HG03354 (cell line): Measurements from ENCODE around the gene PRAMEF20.

ENCODE experiments used
- ATAC-seq: cut with Tn5 transposase; IDR thresholded peaks from one replicate; pipeline ENCODE4 v1.9.1; 2021; ENCODE audit warnings: mild to moderate bottlenecking; ENCODE audit not compliant: unreplicated experiment, poor library complexity, severe bottlenecking

Gene PRAMEF20

DNA sequence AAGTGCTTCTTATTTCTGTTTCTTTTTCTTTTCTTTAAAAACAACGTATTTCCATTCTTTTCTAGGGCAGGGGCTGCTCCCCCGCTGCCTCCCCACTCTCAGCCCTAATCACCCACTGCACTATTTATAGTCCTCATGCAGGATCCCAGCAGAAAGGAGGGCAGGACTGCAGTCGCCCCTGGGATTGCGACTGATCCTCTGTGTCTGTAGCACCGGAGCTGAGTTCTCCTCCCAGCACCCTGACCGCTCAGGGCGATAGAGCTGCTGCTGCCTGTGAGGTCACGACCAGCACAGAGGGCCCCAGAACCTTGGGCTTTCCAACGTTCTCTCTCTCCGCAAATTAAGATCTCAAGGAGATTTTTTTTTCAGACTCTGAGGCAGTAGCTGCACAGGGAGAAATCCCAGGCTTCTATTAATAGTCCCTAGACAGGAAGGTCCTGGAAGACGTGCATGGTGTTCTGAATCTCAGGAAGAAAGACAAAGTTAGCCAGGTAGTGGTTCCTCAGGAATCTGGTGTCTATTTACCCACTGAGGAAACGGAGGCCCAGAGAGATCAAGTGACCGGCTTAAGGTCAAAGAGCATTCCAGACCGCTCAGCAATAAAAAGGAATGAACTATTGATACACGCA, 46.8 kb downstream of the PRAMEF20 start:
- no peak for ATAC-seq

DNA sequence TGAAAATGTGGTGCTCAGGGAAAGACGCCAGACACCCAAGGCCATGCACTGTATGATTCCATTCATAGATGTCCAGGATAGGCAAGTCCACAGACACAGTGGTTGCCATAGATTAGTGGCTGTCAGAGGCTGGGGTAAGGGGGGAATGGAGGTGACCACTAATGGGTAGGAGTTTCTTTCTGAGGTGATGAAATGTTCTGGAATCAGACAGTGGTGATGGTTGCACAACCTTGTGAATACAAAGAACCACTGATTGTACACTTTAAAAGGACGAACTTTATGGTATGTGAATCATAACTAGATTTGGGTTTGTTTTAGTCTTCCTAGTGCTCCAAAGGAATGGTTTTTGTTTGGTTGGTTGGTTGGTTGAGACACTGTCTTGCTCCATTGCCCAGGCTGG, 51.7 kb downstream of the PRAMEF20 start:
- no peak for ATAC-seq

DNA sequence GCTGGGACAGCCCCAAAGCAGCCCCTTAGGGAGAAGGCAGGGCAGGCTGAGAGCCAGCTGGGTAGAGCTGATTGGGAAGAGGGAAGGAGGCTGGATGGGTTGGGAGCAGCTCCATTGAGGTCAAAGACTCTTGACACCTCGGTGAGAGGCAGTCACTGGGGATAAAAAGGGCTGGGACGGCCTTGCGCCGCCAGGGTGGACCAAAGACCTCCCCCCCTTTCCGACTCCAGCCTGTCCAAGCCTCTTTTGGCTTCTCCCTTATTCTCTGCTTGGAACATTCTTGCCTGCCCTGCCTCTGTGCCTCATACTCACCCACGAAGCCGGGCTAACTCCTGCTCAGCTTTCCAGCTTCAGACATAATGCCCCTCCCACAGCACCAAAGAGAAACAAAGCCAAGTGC, 52.4 kb downstream of the PRAMEF20 start:
- no peak for ATAC-seq

DNA sequence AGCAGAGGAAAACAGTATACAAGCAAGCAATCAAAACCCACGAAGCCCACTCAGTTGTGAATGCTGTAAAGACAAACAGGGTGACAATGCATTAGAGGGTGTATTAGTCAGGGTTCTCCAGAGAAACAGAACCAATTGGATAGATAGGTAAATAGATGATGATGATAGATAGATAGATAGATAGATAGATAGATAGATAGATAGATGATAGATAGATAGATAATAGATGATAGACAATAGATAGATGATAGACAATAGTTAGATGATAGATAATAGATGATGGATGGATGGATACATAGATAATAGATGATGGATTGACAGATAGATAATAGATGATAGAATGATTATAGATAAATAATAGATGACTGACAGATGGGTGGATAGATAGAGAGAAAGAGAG, 55.3 kb downstream of the PRAMEF20 start:
- ATAC-seq, result no peak

DNA sequence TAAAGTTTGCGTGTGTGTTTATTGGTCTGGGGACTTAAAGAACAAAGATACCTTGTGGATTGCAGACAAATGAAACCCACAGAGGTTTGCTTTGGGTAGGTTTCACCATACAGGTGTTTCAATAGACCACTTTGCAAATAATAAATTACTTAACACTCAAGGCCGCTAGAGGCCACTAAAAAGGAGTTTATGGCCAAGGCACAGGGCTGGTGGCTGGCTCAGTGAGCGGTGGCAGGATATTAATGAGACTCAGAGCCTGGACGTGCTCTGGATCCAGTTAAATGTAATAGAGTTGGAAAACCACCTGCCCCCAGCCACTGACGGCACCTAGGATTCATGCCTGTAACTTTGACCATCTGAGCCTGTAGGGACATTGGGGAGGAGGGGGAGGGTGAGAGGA, 59.1 kb downstream of the PRAMEF20 start:
- no peak for ATAC-seq
